AG04450 (cell line): ENCODE data around the gene EFCAB10. TPM values are rescaled to one million over a fixed set of nuclear protein-coding genes. Genes with fewer than 3 reads are reported as not detected.
A peak's percentile ranks its signal among the peaks of the same experiment; 100 is the strongest.
"Not testable (repeated sequence)": the region's sequence is repeated elsewhere in the genome, so short reads cannot be mapped to it uniquely, and the experiment has no call there.

ENCODE experiments used
- CTCF ChIA-PET: fragments of 300-600, 350-600 bp; formaldehyde crosslinking; extraction: SDS; loops from one replicate; lab custom pipeline; 2022; ENCODE audit warnings: antibody characterized with exemption, inconsistent platforms; lab: Charles Lee
- POLR2A ChIA-PET: fragments of 350-600 bp; formaldehyde crosslinking; extraction: SDS; loops from one replicate; lab custom pipeline; 2021; ENCODE audit warnings: antibody characterized with exemption, inconsistent platforms; lab: Yijun Ruan, JAX
- DNase-seq: peaks from one replicate; pipeline ENCODE4 v3.0.0-alpha.2; 2011; ENCODE audit warnings: low read depth, low spot score
- H3K27ac ChIP-seq: one replicate; pipeline ENCODE4 v1.5.1; 2012; ENCODE audit warnings: low read depth, low read length, control low read depth
- H3K27me3 ChIP-seq: one replicate; pipeline ENCODE4 v1.6.0; 2012; ENCODE audit warnings: low read length; ENCODE audit not compliant: control insufficient read depth, insufficient read depth
- H3K4me3 ChIP-seq: 2 replicates; pipeline ENCODE4 v1.5.1; 2011; ENCODE audit warnings: mild to moderate bottlenecking, low read depth, low read length, control low read depth
- H3K9me3 ChIP-seq: 2 replicates; pipeline ENCODE4 v1.5.1; 2012; ENCODE audit warnings: low read length; ENCODE audit not compliant: control insufficient read depth, insufficient read depth
- CTCF ChIP-seq: IDR thresholded peaks from 2 replicates; pipeline ENCODE4 v1.5.1; 2011; ENCODE audit warnings: low read depth, low read length, control low read depth, inconsistent platforms
- polyA plus RNA-seq: library from polyadenylated mRNA; depleted of rRNA; stranded (reverse); fragments of >200 nt; gene quantifications from 2 replicates; pipeline ENCODE4 v1.2.3, GENCODE V29; 2011

EFCAB10 gene
- polyA plus RNA-seq, 1 experiment, result not detected

GRCh38 chr7:105531792-105532671, 49.3 kb downstream of the EFCAB10 start, which contains the start of gene RINT1:
TSS of gene RINT1 (plus strand) at chr7:105532201. CDS start at chr7:105532316, 115 bp downstream.
- Histone ChIP-seq H3K27me3 (no peaks in the 10 kb centered on the region), H3K9me3 (no peaks in the 10 kb centered on the region), H3K4me3 (peak within 1 kb of the TSS; percentile 98), H3K27ac (peak within 1 kb of the TSS; percentile 39)
- CTCF ChIA-PET, result interaction anchor here (0.6 to 2.1 kb wide), 45 partner anchors 9 to 635 kb away, joined by 3 to 18 read pairs (median 4); partner anchors contain the start of gene PUS7
- DNase-seq, result peak; percentile 72
- TF ChIP-seq CTCF, result peak; percentile 83
- POLR2A ChIA-PET, result interaction anchor here (0.5 to 1.4 kb wide), 7 partner anchors 10 to 453 kb away, joined by 3 to 7 read pairs (median 4); partner anchors contain the start of gene PUS7

- CTCF ChIA-PET, result no interaction called here
- Histone ChIP-seq H3K27ac (no peak overlapping the region), H3K9me3 (no peaks in the 10 kb centered on the region), H3K27me3 (no peaks in the 10 kb centered on the region), H3K4me3 (no peak overlapping the region)
- DNase-seq, result no peak
- POLR2A ChIA-PET, result no interaction called here
- no peak for TF ChIP-seq CTCF
Observed at GRCh38 chr7:105530546-105530945, 50.7 kb downstream of the EFCAB10 start.

GRCh38 chr7:105530126-105530525, 51.2 kb downstream of the EFCAB10 start:
- Histone ChIP-seq H3K27ac (no peak overlapping the region), H3K4me3 (no peak overlapping the region), H3K9me3 (no peaks in the 10 kb centered on the region), H3K27me3 (no peaks in the 10 kb centered on the region)
- CTCF ChIA-PET, result no interaction called here
- DNase-seq, result no peak
- no peak for TF ChIP-seq CTCF
- POLR2A ChIA-PET, result no interaction called here

GRCh38 chr7:105527737-105528136, 53.6 kb downstream of the EFCAB10 start:
- H3K27ac ChIP-seq, DNase-seq, H3K9me3 ChIP-seq, CTCF ChIA-PET, POLR2A ChIA-PET, H3K4me3 ChIP-seq, H3K27me3 ChIP-seq: not testable (repeated sequence)

- H3K4me3 ChIP-seq, result no peak overlapping the region
- POLR2A ChIA-PET, result no interaction called here
- CTCF ChIA-PET, result no interaction called here
- no peak for DNase-seq
- H3K27ac ChIP-seq, result no peak overlapping the region
- H3K27me3 ChIP-seq, result no peaks in the 10 kb centered on the region
- H3K9me3 ChIP-seq, result no peaks in the 10 kb centered on the region; the same call in 1 of the 2 replicates
- no peak for TF ChIP-seq CTCF
Observed at GRCh38 chr7:105524840-105525239, 56.5 kb downstream of the EFCAB10 start.

- H3K4me3 ChIP-seq, DNase-seq, H3K27ac ChIP-seq, H3K9me3 ChIP-seq, H3K27me3 ChIP-seq, POLR2A ChIA-PET: not testable (repeated sequence)
- CTCF ChIA-PET, result interaction anchor here (2.5 kb wide), 1 partner anchor 7 kb away, joined by 13 read pairs; the partner anchor contains the start of gene RINT1
Observed at GRCh38 chr7:105524423-105524822, 56.9 kb downstream of the EFCAB10 start.
